Astrocyte (in vitro differentiated cells and primary cell): ENCODE results near the gene LALBA. TPM values are rescaled to one million over a fixed set of nuclear protein-coding genes. Genes with fewer than 3 reads are reported as not detected.

Source experiments
- DNase-seq: peaks from one replicate; pipeline ENCODE4 v3.0.0-alpha.2; 2010; ENCODE audit warnings: low read depth
- FAIRE-seq: peaks from 2 replicates; lab custom pipeline; 2011; peaks lifted over from hg19 to GRCh38; lab: Jason Lieb, UNC
- H2AFZ ChIP-seq: 2 replicates; pipeline ENCODE4 v1.6.0; 2012; ENCODE audit warnings: low read depth, low read length, inconsistent platforms
- H3K27ac ChIP-seq: 2 replicates; pipeline ENCODE4 v1.5.1; 2011; ENCODE audit warnings: low read depth, low read length, inconsistent platforms
- H3K27me3 ChIP-seq: 2 replicates; pipeline ENCODE4 v1.6.0; 2011; ENCODE audit warnings: low read length, inconsistent platforms; ENCODE audit not compliant: insufficient read depth
- H3K36me3 ChIP-seq: 2 replicates; pipeline ENCODE4 v1.5.1; 2011; ENCODE audit warnings: low read length, inconsistent platforms; ENCODE audit not compliant: insufficient read depth
- H3K4me1 ChIP-seq: 2 replicates; pipeline ENCODE4 v1.5.1; 2011; ENCODE audit warnings: low read length, inconsistent platforms; ENCODE audit not compliant: insufficient read depth
- H3K4me2 ChIP-seq: 2 replicates; pipeline ENCODE4 v1.6.0; 2012; ENCODE audit warnings: low read length, inconsistent platforms
- H3K4me3 ChIP-seq: 2 replicates; pipeline ENCODE4 v1.5.1; 2011; ENCODE audit warnings: low read depth, mild to moderate bottlenecking, low read length, inconsistent platforms; ENCODE audit not compliant: insufficient read depth
- H3K79me2 ChIP-seq: 2 replicates; pipeline ENCODE4 v1.6.0; 2012; ENCODE audit warnings: mild to moderate bottlenecking, low read length, inconsistent platforms; ENCODE audit not compliant: insufficient read depth
- H3K9ac ChIP-seq: 2 replicates; pipeline ENCODE4 v1.6.0; 2012; ENCODE audit warnings: mild to moderate bottlenecking, low read length, inconsistent platforms
- H3K9me3 ChIP-seq: 2 replicates; pipeline ENCODE4 v1.5.1; 2012; ENCODE audit warnings: low read depth, mild to moderate bottlenecking, low read length, inconsistent platforms; ENCODE audit not compliant: insufficient read depth
- H4K20me1 ChIP-seq: 2 replicates; pipeline ENCODE4 v1.6.0; 2012; ENCODE audit warnings: low read length, inconsistent platforms; ENCODE audit not compliant: insufficient read depth
- H3K27ac Mint-ChIP-seq: one replicate; pipeline ENCODE4 v1.8.0; 2021; ENCODE audit warnings: mild to moderate bottlenecking, mixed read lengths; ENCODE audit not compliant: unreplicated experiment
- H3K27me3 Mint-ChIP-seq: one replicate; pipeline ENCODE4 v1.8.0; 2021; ENCODE audit warnings: low read depth, mixed read lengths; ENCODE audit not compliant: unreplicated experiment
- H3K36me3 Mint-ChIP-seq: one replicate; pipeline ENCODE4 v1.8.0; 2021; ENCODE audit warnings: low read depth, mixed read lengths; ENCODE audit not compliant: unreplicated experiment
- H3K4me1 Mint-ChIP-seq: one replicate; pipeline ENCODE4 v1.8.0; 2021; ENCODE audit warnings: low read depth, mixed read lengths; ENCODE audit not compliant: unreplicated experiment
- H3K4me3 Mint-ChIP-seq: one replicate; pipeline ENCODE4 v1.8.0; 2021; ENCODE audit warnings: mild to moderate bottlenecking, moderate library complexity, mixed read lengths; ENCODE audit not compliant: unreplicated experiment
- H3K9me3 Mint-ChIP-seq: one replicate; pipeline ENCODE4 v1.8.0; 2021; ENCODE audit warnings: mild to moderate bottlenecking, mixed read lengths; ENCODE audit not compliant: unreplicated experiment
- CTCF ChIP-seq: IDR thresholded peaks from 2 replicates; pipeline ENCODE4 v1.5.1; 2011; ENCODE audit warnings: low read depth, mild to moderate bottlenecking, inconsistent platforms, low read length, moderate library complexity; ENCODE audit not compliant: insufficient read depth
- EZH2 ChIP-seq: IDR thresholded peaks from 2 replicates; pipeline ENCODE4 v1.6.1; 2012; ENCODE audit warnings: mild to moderate bottlenecking, low read length, inconsistent platforms; ENCODE audit not compliant: insufficient read depth
- total RNA-seq: library from RNA; stranded (reverse); gene quantifications from 2 replicates; pipeline ENCODE4 v1.2.1, GENCODE V29; 2021

Gene LALBA
- total RNA-seq, 1 donor from 2014 or later: not detected

- no peaks in the 10 kb centered on the region for H3K36me3 ChIP-seq
- no peak overlapping the region for H3K27ac ChIP-seq
- H4K20me1 ChIP-seq: no peaks in the 10 kb centered on the region
- H3K4me3 ChIP-seq: no peak overlapping the region
- no peaks in the 10 kb centered on the region for H3K9me3 ChIP-seq
- no peak overlapping the region for H3K4me3 Mint-ChIP-seq
- DNase-seq (peak; percentile 20), FAIRE-seq (no peak)
- no peaks in the 10 kb centered on the region for H3K27me3 Mint-ChIP-seq
- H3K4me2 ChIP-seq: no peak overlapping the region
- peaks cover 10% of the 10 kb centered on the region for H3K4me1 Mint-ChIP-seq
- peaks cover 15% of the 10 kb centered on the region for H3K9me3 Mint-ChIP-seq
- peaks cover 2% of the 10 kb centered on the region for H3K36me3 Mint-ChIP-seq
- no peaks in the 10 kb centered on the region for H3K79me2 ChIP-seq
- TF ChIP-seq CTCF (no peak), EZH2 (no peak)
- no peaks in the 10 kb centered on the region for H3K4me1 ChIP-seq
- H3K9ac ChIP-seq: no peak overlapping the region
- H3K27me3 ChIP-seq: no peaks in the 10 kb centered on the region
- no peak overlapping the region for H3K27ac Mint-ChIP-seq
- no peak overlapping the region for H2AFZ ChIP-seq
These were observed 31.3 kb upstream of the LALBA start for GRCh38 chr12:48601013-48601756.

GRCh38 chr12:48600552-48600951 is 30.7 kb upstream of the LALBA start:
- H3K27me3 ChIP-seq: no peaks in the 10 kb centered on the region
- no peaks in the 10 kb centered on the region for H3K79me2 ChIP-seq
- DNase-seq: no peak
- no peak overlapping the region for H3K9ac ChIP-seq
- FAIRE-seq: no peak
- no peaks in the 10 kb centered on the region for H4K20me1 ChIP-seq
- H3K9me3 ChIP-seq: no peaks in the 10 kb centered on the region
- Mint-ChIP-seq H3K4me3 (no peak overlapping the region), H3K4me1 (peaks cover 10% of the 10 kb centered on the region), H3K27ac (no peak overlapping the region), H3K9me3 (peaks cover 17% of the 10 kb centered on the region), H3K36me3 (peaks cover 2% of the 10 kb centered on the region), H3K27me3 (no peaks in the 10 kb centered on the region)
- no peaks in the 10 kb centered on the region for H3K36me3 ChIP-seq
- no peak overlapping the region for H3K27ac ChIP-seq
- H2AFZ ChIP-seq: no peak overlapping the region
- H3K4me2 ChIP-seq: no peak overlapping the region
- H3K4me1 ChIP-seq: no peaks in the 10 kb centered on the region
- TF ChIP-seq CTCF (no peak), EZH2 (no peak)
- no peak overlapping the region for H3K4me3 ChIP-seq

GRCh38 chr12:48592591-48593086 is 22.8 kb upstream of the LALBA start:
- H3K9ac ChIP-seq: no peak overlapping the region
- H4K20me1 ChIP-seq: no peaks in the 10 kb centered on the region
- no peaks in the 10 kb centered on the region for H3K36me3 ChIP-seq
- no peaks in the 10 kb centered on the region for H3K27me3 ChIP-seq
- H3K4me1 Mint-ChIP-seq: no peaks in the 10 kb centered on the region
- no peaks in the 10 kb centered on the region for H3K9me3 ChIP-seq
- H3K27me3 Mint-ChIP-seq: peaks cover 2% of the 10 kb centered on the region
- no peak for FAIRE-seq
- H3K9me3 Mint-ChIP-seq: peaks cover 2% of the 10 kb centered on the region
- no peak for TF ChIP-seq CTCF
- TF ChIP-seq EZH2: no peak
- H3K4me3 ChIP-seq: no peak overlapping the region
- H3K36me3 Mint-ChIP-seq: no peaks in the 10 kb centered on the region
- no peak overlapping the region for H3K27ac Mint-ChIP-seq
- H3K4me1 ChIP-seq: no peaks in the 10 kb centered on the region
- H2AFZ ChIP-seq: no peak overlapping the region
- H3K4me3 Mint-ChIP-seq: no peak overlapping the region
- no peak overlapping the region for H3K4me2 ChIP-seq
- no peak for DNase-seq
- no peak overlapping the region for H3K27ac ChIP-seq
- no peaks in the 10 kb centered on the region for H3K79me2 ChIP-seq
